Medulla oblongata (tissue), 1 donor: ENCODE data around the gene PIH1D1.
"Not testable (repeated sequence)": the region's sequence is repeated elsewhere in the genome, so short reads cannot be mapped to it uniquely, and the experiment has no call there.

Experiments
- DNase-seq: peaks from one replicate; pipeline ENCODE4 v3.0.0-alpha.2; 2015; ENCODE audit errors: extremely low spot score

The PIH1D1 gene

GRCh38 chr19:49456326-49456725, 4.7 kb upstream of the PIH1D1 start:
- DNase-seq, result no peak

GRCh38 chr19:49455773-49456172, 4.2 kb upstream of the PIH1D1 start:
- no peak for DNase-seq

- DNase-seq, result no peak
These were observed 2.2 kb upstream of the PIH1D1 start for GRCh38 chr19:49453757-49454240.

DNA sequence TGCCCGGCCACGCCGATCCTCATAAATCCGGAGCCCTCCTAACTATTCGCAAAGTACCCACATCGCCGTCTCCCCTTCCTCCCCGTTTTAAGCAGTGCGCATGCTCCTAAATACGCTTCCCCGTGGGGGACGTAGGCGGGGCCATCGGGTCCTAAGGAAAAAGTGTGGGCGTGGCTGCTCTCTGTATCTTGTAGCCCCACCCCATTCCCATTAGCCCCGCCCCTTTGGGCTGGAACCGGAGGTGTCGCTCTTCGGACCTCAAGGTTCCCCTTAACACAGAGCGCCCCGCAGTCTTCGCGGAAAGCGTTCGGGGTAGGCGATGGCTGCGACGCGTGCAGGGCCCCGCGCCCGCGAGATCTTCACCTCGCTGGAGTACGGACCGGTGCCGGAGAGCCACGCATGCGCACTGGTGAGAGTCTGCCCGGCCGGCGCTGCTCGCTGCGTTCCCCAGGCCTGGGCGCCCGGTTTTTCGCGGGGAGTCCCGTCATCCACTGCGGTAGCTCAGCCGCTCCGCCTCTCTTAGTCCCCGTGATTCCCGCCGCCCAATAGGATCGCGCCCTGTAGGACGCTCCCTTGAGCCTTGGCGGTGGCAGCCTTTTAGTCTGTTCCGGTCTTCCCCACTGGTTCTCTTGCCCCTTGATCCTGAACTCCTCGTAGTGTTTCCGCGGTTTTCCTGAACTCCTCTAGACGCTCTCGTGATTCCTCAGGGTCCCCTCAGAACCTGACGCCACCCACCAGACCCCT, 1.6 kb upstream of the PIH1D1 start, which contains the start of gene ALDH16A1:
ALDH16A1 (plus strand) TSS at position 213 of the 744 bp plus-strand sequence; CDS start at position 320, 107 bp downstream.
- DNase-seq, result peak; percentile 99

DNA sequence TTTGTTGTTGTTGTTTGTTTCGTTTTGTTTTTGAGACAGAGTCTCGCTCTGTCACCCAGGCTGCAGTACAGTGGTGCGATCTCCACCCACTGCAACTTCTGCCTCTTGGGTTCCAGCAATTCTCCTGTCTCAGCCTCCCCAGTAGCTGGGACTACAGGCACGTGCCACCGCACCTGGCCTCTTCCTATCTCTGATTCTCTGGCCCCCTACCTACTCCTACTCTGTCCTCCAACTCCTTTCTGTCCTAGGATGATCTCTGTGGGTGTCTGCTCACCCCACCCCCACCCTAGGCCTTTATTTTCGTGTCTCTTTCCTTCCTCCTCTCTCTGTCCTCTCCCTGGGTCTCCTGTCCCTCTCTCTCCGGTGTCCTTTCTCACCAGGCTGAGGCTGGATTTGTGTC, 1.2 kb downstream of the PIH1D1 start:
- no peak for DNase-seq

DNA sequence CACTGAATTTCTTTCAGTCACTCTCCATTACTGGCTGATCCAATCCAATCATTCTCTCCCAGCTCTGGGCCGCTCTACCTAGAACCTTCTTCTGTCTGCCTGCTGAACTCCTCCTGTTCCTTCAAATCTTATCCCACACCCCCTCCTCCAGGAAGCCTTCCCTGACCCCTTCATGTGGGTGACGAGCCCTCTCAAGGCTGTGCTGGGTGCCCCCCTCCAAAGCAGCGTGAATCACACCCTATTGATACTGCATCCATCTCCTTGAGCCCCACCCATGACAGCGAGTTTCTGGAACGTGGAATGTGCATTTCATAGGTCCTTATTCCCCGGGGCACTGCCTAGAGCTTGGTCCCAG, 3.2 kb downstream of the PIH1D1 start:
- no peak for DNase-seq

DNA sequence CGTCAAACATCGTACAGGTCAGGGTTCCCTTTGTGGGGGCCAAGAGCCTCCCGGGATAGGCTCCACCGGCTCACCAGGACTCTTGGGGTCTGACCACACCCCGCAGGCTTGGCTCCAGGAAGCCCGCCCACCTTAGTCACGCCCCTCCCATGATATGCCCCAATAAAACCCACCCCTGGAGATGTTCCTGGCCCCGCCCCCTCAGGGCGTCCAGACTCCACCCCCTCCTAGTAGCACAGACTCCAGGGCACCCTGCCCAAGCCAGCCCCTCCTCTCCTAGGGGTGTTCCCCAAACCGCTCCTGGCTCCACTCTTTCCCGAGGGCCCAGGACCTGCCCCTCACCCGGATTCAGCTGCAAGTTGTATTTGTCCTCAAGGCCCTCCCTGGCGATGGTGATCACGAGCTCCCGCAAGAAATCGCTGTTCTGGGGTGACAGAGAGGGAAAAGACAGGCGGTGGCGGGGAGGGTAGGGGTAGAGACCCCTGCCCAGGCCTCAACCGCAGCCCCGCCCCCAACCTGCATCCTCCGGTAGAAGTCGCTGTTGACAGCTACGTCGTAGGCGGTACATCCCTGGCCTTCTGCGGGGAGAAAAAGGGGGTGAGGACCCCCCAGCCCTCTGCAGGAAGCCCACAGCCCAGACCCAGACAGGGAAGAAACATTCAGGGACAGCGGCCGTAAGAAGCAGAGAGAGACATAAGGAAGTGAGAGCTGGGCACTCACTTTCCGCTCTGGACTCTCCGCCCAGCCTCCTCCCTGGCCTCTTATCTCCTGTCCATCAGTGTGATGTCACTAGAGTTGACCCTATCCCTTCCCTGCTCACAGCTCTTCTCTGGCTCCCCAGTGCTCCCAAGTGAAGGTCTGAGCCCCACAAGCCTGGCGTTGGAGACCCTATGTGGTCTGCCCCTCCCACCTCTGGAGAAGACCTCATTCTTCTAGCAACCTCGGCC, 3.9 kb downstream of the PIH1D1 start:
- no peak for DNase-seq

DNA sequence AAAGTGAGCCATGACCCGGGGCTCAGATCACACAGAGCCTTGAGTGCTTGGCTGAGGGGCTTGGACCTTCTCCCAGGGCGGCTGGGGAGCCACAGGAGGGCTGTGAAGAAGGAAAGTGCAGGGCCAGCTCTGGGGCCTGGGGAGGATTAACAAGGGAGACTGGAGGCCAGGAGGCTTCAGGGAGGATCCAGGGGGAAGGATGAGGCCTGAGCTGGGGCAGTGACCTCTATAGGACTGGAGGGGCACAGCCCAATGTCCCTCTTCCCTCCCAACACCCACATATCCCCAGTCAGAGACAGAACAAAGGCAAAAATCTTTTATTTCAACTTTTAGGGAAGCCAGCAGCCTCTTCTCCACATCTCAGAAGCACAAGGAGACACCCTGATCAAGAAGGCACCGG, 5.6 kb downstream of the PIH1D1 start:
- no peak for DNase-seq

DNA sequence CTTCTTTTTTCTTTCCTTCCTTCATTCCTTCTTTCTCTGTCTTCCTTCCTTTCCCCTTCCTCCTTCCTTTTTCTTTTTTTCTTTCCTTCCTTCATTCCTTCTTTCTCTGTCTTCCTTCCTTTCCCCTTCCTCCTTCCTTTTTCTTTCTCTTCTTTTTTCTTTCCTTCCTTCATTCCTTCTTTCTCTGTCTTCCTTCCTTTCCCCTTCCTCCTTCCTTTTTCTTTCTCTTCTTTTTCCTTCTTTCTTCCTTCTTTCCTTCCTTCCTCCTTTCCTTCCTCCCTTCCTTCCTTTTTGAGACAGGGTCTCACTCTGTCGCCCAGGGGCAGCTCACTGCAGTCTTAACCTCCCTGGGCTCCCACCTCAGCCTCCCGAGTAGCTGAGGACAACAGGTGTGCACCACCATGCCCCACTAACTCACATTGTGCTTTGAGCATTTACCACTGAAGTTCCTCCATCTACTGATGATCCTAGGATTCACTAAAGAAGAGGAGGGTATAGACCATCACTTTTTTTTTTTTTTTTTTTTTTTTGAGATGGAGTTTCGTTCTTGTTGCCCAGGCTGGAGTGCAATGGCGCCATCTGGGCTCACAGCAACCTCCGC, 7.4 kb downstream of the PIH1D1 start:
- not testable (repeated sequence) for DNase-seq

- DNase-seq, result peak; percentile 97
These were observed 8.1 kb downstream of the PIH1D1 start for GRCh38 chr19:49443366-49444099.

DNA sequence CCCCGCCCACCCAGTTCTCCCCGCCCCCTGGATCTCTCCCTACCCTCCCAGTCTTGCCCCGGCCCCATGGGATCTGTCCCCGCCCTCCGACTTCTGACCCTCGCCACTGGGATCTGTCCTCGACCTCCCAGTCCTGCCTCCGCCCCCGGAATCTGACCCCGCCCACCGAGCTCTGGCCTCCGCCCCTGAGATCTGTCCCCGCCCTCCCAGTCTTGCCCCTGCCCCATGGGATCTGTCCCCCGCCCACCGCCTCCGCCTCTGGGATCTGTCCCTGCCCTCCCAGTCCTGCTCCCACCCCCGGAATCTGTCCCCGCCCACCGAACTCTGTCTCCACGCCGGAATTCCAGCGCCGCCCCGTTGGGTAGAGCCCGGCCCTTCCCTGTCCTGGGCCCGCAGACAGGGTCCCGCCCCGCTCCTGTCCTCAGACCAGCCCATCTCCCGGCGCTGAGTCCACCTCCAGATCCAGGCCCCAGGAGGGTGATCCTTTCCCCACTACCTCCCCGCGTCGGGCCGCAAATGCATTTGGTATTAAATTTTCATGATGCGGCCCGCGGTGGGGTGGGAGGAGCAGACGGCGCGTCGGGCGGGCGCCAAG, 8.7 kb downstream of the PIH1D1 start:
- no peak for DNase-seq

GRCh38 chr19:49442354-49442753, 9.3 kb downstream of the PIH1D1 start:
- no peak for DNase-seq

GRCh38 chr19:49441960-49442350, 9.7 kb downstream of the PIH1D1 start:
- no peak for DNase-seq

DNA sequence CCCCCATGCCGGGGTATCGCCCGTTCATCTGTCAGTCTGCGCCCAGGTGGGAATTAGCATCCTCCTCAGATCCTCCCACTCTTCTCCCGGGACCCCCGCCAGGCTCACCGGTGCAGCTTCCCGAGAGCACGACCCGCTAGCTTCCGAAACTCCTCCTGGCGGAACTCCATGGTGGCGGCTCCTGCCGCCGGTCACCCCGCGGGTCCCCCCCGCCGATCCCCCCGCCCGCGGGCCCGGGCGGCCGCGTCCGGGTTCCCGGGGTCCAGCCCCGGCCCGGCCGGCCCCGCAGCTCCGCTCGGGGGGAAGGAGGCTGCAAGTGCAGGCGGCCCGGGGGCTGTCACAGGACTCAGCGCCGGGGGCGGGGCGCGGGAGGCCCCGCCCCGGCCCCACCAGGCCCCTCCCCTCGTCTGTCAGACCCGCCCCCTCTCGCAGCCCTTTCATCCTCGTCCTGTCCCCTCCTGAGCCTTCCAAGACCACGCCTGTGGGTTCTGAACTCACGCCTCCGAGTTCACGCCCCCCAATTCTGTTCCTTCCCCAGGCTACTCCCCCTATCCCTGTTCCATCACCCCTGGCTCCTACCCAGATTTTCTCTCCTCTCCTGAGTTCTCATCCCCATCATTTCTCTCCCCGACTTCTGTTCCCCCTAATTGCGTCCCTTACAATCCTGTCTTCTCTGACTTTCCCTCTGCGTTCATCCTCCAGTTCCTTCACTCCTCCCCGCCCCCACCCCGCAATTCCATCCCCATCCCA, 10.2 kb downstream of the PIH1D1 start, which contains the start of gene SLC17A7:
SLC17A7 (minus strand) TSS at position 318 of the 750 bp plus-strand sequence; CDS start at position 170, 148 bp downstream.
- DNase-seq, result no peak

- no peak for DNase-seq
These were observed 11.0 kb downstream of the PIH1D1 start for GRCh38 chr19:49440439-49441209.

DNA sequence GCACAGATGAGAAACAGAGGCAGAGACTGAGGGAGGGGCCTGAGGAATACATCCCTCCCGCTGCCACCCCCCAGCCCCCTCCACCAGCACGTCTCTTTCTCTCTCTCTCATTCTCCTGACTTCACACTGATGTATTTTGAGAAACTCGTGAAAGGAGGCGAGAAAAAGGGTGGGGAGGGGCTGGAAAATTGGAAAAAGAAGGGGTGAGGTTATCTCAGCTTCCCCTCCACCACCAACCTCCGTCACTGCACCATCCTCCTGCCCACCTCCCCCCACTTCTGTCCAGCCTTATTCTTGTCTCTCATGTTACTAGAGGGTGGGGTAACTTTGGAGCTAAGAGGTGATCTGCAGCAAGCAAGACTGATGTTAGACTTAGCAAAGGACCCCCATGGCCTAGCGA, 11.8 kb downstream of the PIH1D1 start:
- no peak for DNase-seq

- DNase-seq, result no peak
These were observed 13.4 kb downstream of the PIH1D1 start for GRCh38 chr19:49438261-49438660.

- no peak for DNase-seq
These were observed 14.4 kb downstream of the PIH1D1 start for GRCh38 chr19:49437231-49437630.

DNA sequence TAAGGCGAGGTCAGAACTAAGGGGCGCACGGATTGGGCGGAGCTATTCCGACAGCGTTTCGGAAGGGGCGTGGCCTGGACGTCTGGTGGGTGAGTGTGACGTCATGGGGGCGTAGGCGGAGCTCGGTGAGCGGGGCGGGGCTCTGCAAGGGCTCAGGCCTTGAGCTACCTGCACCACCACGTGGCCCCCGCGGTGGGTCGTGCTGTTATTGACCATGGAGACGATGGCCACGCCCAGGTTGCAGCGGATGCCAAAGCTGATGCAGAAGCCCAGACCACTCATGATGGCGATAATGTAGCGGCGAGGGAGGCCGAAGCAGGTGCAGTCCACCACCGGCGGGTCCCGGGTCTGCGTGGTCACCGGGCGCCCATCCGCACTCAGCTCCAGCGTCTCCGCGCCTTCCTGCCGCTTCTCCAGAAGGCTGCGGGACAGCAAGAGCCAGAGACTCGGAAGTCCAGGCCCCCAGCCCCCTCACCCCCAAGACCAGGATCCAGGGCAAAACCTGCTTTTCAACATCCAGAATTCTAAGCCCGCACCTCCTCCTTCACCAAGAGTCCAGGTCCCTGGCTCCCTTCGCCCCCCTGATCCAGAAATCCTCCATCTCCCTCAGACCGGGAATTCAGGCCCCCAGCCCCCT, 15.1 kb downstream of the PIH1D1 start:
- DNase-seq, result no peak
